PC-9 (cell line): ENCODE data around the gene DNPEP. TPM values are rescaled to one million over a fixed set of nuclear protein-coding genes. Genes with fewer than 3 reads are reported as not detected.

Experiments used
- BruUV-seq: library from RNA; stranded (reverse); fragments of 400-500 nt; replicated peaks from 2 replicates; lab custom pipeline; 2021; lab: Mats Ljungman, UMichigan
- CTCF ChIA-PET: fragments of 300-600 bp; sonication (Branson Sonifier 250); formaldehyde crosslinking; loops from one replicate; lab custom pipeline; 2022; ENCODE audit warnings: antibody characterized with exemption; lab: Charles Lee
- POLR2A ChIA-PET: fragments of 300-600 bp; sonication (Branson Sonifier 250); formaldehyde crosslinking; loops from one replicate; lab custom pipeline; 2022; ENCODE audit warnings: antibody characterized with exemption; ENCODE audit not compliant: unreplicated experiment; lab: Charles Lee
- DNase-seq, 2 experiments: peaks; one replicate each; pipeline versions ENCODE4 v3.0.0 to v3.0.0-alpha.2; 2015 to 2022; ENCODE audit warnings: mixed read lengths in 1 of 2
- H2AFZ ChIP-seq: fragments of 200-600 bp; sonication (generic); 2 replicates; pipeline ENCODE4 v1.8.1; 2017; ENCODE audit warnings: antibody characterized with exemption
- H3F3A ChIP-seq: fragments of 200-600 bp; sonication (generic); 2 replicates; pipeline ENCODE4 v1.8.1; 2017; ENCODE audit warnings: antibody characterized with exemption, mild to moderate bottlenecking, low read depth; ENCODE audit not compliant: insufficient read depth
- H3K27ac ChIP-seq: fragments of 200-600 bp; sonication (generic); 2 replicates; pipeline ENCODE4 v1.6.1; 2016; ENCODE audit warnings: mixed run types
- H3K27me3 ChIP-seq: fragments of 200-600 bp; sonication (generic); 2 replicates; pipeline ENCODE4 v1.6.1; 2016; ENCODE audit warnings: low read depth, mixed run types; ENCODE audit not compliant: insufficient read depth
- H3K36me3 ChIP-seq: fragments of 200-600 bp; sonication (generic); 2 replicates; pipeline ENCODE4 v1.6.1; 2016; ENCODE audit warnings: low read depth, mixed run types
- H3K4me1 ChIP-seq: fragments of 200-600 bp; sonication (generic); replicated peaks from 2 replicates; pipeline ENCODE4 v1.6.1; 2016; ENCODE audit warnings: mixed run types; ENCODE audit not compliant: insufficient read depth
- H3K4me2 ChIP-seq: fragments of 200-600 bp; sonication (generic); 2 replicates; pipeline ENCODE4 v1.6.1; 2017; ENCODE audit warnings: mixed run types
- H3K4me3 ChIP-seq: fragments of 200-600 bp; sonication (generic); 2 replicates; pipeline ENCODE4 v1.6.1; 2016; ENCODE audit warnings: mixed run types
- H3K79me2 ChIP-seq: fragments of 200-600 bp; sonication (generic); 2 replicates; pipeline ENCODE4 v1.6.1; 2017; ENCODE audit warnings: low read depth, mixed run types
- H3K9me2 ChIP-seq: fragments of 200-600 bp; sonication (generic); 2 replicates; pipeline ENCODE4 v1.8.1; 2017; ENCODE audit warnings: mild to moderate bottlenecking; ENCODE audit not compliant: insufficient read depth
- H3K9me3 ChIP-seq: fragments of 200-600 bp; sonication (generic); 2 replicates; pipeline ENCODE4 v1.8.1; 2016; ENCODE audit warnings: low read depth; ENCODE audit not compliant: insufficient read depth
- H4K20me1 ChIP-seq: fragments of 200-600 bp; sonication (generic); 2 replicates; pipeline ENCODE4 v1.8.1; 2017; ENCODE audit not compliant: insufficient read depth
- CTCF ChIP-seq: fragments of 200-600 bp; sonication (generic); conservative IDR thresholded peaks from 2 replicates; pipeline ENCODE4 v1.6.1; 2017; ENCODE audit warnings: mixed run types, antibody characterized with exemption, mild to moderate bottlenecking, moderate library complexity
- EZH2 ChIP-seq: fragments of 200-600 bp; sonication (generic); IDR thresholded peaks from 2 replicates; pipeline ENCODE4 v1.8.0; 2017; ENCODE audit warnings: antibody characterized with exemption, low read depth
- intact Hi-C: fragments of 100-400 bp; cut with micrococcal nuclease; formaldehyde crosslinking; loops from one replicate; pipeline ENCODE4 v1.10.0; 2022; ENCODE audit not compliant: unreplicated experiment
- total RNA-seq: library from RNA; stranded (reverse); gene quantifications from 2 replicates; pipeline ENCODE4 v1.2.3, GENCODE V29; 2021

Gene DNPEP
- total RNA-seq, 1 experiment from 2014 or later, result 99.1 TPM

- peaks cover 31% of the 10 kb centered on the region for H3K4me1 ChIP-seq
- H3K9me2 ChIP-seq, result no peaks in the 10 kb centered on the region
- no peak overlapping the region for H3K27ac ChIP-seq
- no TSS peak for BruUV-seq
- no peaks in the 10 kb centered on the region for H3K27me3 ChIP-seq
- no peaks in the 10 kb centered on the region for H3K79me2 ChIP-seq
- no peak overlapping the region for H3K4me3 ChIP-seq
- intact Hi-C loops, result loop anchor here (2.0 to 5.0 kb wide), 3 partner anchors 56 to 287 kb away; no protein-coding TSS in a partner anchor
- H3K4me2 ChIP-seq, result no peak overlapping the region
- ChIA-PET POLR2A (no interaction called here), CTCF (interaction anchor here (2.7 kb wide), 1 partner anchor 128 kb away, joined by 19 read pairs; no protein-coding TSS in a partner anchor)
- H3K9me3 ChIP-seq, result no peaks in the 10 kb centered on the region; the same call in 1 of the 2 replicates
- H3F3A ChIP-seq, result peaks cover 21% of the 10 kb centered on the region; the same call in 1 of the 2 replicates
- H4K20me1 ChIP-seq, result no peaks in the 10 kb centered on the region
- H3K36me3 ChIP-seq, result no peaks in the 10 kb centered on the region
- H2AFZ ChIP-seq, result no peak overlapping the region
- no peak for TF ChIP-seq EZH2
- TF ChIP-seq CTCF, result no peak
- DNase-seq, result no peak
Measured at GRCh38 chr2:219401606-219402005, 13.9 kb upstream of the DNPEP start.

GRCh38 chr2:219400562-219400961 is 12.8 kb upstream of the DNPEP start:
- Histone ChIP-seq H3K27ac (no peak overlapping the region), H3K4me2 (no peak overlapping the region), H3F3A (peaks cover 21% of the 10 kb centered on the region; the same call in 1 of the 2 replicates), H3K9me2 (no peaks in the 10 kb centered on the region), H3K9me3 (no peaks in the 10 kb centered on the region; the same call in 1 of the 2 replicates), H3K4me3 (no peak overlapping the region), H3K4me1 (peaks cover 29% of the 10 kb centered on the region), H3K27me3 (no peaks in the 10 kb centered on the region), H2AFZ (no peak overlapping the region), H3K36me3 (no peaks in the 10 kb centered on the region), H3K79me2 (no peaks in the 10 kb centered on the region), H4K20me1 (no peaks in the 10 kb centered on the region)
- BruUV-seq, result no TSS peak
- intact Hi-C loops, result loop anchor here (5.0 kb wide), 2 partner anchors 57 to 242 kb away; no protein-coding TSS in a partner anchor
- POLR2A ChIA-PET, result no interaction called here
- CTCF ChIA-PET, result interaction anchor here (0.6 kb wide), 1 partner anchor 30 kb away, joined by 9 read pairs; no protein-coding TSS in a partner anchor
- TF ChIP-seq EZH2 (no peak), CTCF (no peak)
- no peak for DNase-seq

- POLR2A ChIA-PET, result no interaction called here
- Histone ChIP-seq H2AFZ (no peak overlapping the region), H3F3A (peaks cover 21% of the 10 kb centered on the region; the same call in 1 of the 2 replicates), H3K27me3 (no peaks in the 10 kb centered on the region), H4K20me1 (no peaks in the 10 kb centered on the region), H3K27ac (no peak overlapping the region), H3K79me2 (no peaks in the 10 kb centered on the region), H3K36me3 (no peaks in the 10 kb centered on the region), H3K4me3 (no peak overlapping the region), H3K4me1 (peaks cover 29% of the 10 kb centered on the region), H3K9me2 (no peaks in the 10 kb centered on the region), H3K4me2 (peak overlapping the region; percentile 64), H3K9me3 (no peaks in the 10 kb centered on the region; the same call in 1 of the 2 replicates)
- intact Hi-C loops, result loop anchor here (5.0 kb wide), 2 partner anchors 57 to 242 kb away; no protein-coding TSS in a partner anchor
- no peak for TF ChIP-seq CTCF
- TF ChIP-seq EZH2, result no peak
- no peak for DNase-seq
- CTCF ChIA-PET, result no interaction called here
- BruUV-seq, result no TSS peak
Measured at GRCh38 chr2:219399716-219400478, 12.2 kb upstream of the DNPEP start.
